ENCODE measurements around the gene APOA5.

- no peak for TF ChIP-seq POLR2A (IDR thresholded peaks at IDR 0.05; ENCODE audit: extremely low read depth, insufficient read length)
- no peak for TF ChIP-seq CTCF (IDR thresholded peaks at IDR 0.05; ENCODE audit: low read depth, low read length)
- no peak for TF ChIP-seq MYC (IDR thresholded peaks at IDR 0.05; ENCODE audit: low read depth, low read length)
- no peak for TF ChIP-seq MAX (IDR thresholded peaks at IDR 0.05; ENCODE audit: low read depth, low read length)
Measured at GRCh38 chr11:116804001-116804400, 12.3 kb upstream of the APOA5 start.

Measured in NB4 (cell line).